PFSK-1 (cell line): ENCODE data around the gene WASL.

Experiments
- POLR2AphosphoS5 ChIP-seq: IDR thresholded peaks from 2 replicates; pipeline ENCODE4 v1.6.1; 2012; ENCODE audit warnings: low read depth, mild to moderate bottlenecking, control low read depth, low read length, moderate library complexity
- TF ChIP-seq, protein P1 (sequence below), 2 experiments: IDR thresholded peaks; 2 replicates each; pipeline versions ENCODE4 v1.6.1 to v1.8.0; 2011 to 2012; ENCODE audit warnings: low read depth in 2 of 2, low read length in 2 of 2, control low read depth in 1 of 2, inconsistent platforms in 1 of 2, mild to moderate bottlenecking in 1 of 2, moderate library complexity in 1 of 2; ENCODE audit not compliant: insufficient read depth in 1 of 2

DNA sequence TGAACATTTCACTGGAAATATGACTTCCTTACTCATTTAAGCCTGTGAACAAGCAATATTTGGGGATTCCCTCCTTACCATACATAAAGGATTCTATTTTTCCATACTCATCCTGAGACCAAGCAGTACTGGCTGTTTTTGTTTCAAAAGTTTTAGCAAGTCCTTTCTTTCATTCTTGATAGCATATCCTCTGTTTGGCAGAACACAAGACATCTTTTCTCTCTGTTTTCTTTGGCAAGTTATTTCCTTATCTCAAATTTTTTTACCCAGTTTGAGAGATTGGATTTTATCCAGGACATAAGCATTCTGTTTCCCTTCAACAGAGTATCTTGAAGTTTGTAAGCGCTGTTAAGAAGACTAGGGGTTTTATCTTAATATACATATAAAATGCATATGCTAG lies 3.0 kb upstream of the WASL start:
- TF ChIP-seq POLR2AphosphoS5, result no peak
- TF ChIP-seq, protein P1, sequence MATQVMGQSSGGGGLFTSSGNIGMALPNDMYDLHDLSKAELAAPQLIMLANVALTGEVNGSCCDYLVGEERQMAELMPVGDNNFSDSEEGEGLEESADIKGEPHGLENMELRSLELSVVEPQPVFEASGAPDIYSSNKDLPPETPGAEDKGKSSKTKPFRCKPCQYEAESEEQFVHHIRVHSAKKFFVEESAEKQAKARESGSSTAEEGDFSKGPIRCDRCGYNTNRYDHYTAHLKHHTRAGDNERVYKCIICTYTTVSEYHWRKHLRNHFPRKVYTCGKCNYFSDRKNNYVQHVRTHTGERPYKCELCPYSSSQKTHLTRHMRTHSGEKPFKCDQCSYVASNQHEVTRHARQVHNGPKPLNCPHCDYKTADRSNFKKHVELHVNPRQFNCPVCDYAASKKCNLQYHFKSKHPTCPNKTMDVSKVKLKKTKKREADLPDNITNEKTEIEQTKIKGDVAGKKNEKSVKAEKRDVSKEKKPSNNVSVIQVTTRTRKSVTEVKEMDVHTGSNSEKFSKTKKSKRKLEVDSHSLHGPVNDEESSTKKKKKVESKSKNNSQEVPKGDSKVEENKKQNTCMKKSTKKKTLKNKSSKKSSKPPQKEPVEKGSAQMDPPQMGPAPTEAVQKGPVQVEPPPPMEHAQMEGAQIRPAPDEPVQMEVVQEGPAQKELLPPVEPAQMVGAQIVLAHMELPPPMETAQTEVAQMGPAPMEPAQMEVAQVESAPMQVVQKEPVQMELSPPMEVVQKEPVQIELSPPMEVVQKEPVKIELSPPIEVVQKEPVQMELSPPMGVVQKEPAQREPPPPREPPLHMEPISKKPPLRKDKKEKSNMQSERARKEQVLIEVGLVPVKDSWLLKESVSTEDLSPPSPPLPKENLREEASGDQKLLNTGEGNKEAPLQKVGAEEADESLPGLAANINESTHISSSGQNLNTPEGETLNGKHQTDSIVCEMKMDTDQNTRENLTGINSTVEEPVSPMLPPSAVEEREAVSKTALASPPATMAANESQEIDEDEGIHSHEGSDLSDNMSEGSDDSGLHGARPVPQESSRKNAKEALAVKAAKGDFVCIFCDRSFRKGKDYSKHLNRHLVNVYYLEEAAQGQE (IDR thresholded peaks at IDR 0.05; ENCODE audit: insufficient read depth in 1 of 2, low read depth in 2 of 2, low read length in 2 of 2), result no peak
